Measurements from ENCODE around the gene TRMT44. TPM values are rescaled to one million over a fixed set of nuclear protein-coding genes. Genes with fewer than 3 reads are reported as not detected.

TRMT44 gene
- polyA plus RNA-seq, 4 donors, result 14.2 to 16.4 (median 15.5) TPM

DNA sequence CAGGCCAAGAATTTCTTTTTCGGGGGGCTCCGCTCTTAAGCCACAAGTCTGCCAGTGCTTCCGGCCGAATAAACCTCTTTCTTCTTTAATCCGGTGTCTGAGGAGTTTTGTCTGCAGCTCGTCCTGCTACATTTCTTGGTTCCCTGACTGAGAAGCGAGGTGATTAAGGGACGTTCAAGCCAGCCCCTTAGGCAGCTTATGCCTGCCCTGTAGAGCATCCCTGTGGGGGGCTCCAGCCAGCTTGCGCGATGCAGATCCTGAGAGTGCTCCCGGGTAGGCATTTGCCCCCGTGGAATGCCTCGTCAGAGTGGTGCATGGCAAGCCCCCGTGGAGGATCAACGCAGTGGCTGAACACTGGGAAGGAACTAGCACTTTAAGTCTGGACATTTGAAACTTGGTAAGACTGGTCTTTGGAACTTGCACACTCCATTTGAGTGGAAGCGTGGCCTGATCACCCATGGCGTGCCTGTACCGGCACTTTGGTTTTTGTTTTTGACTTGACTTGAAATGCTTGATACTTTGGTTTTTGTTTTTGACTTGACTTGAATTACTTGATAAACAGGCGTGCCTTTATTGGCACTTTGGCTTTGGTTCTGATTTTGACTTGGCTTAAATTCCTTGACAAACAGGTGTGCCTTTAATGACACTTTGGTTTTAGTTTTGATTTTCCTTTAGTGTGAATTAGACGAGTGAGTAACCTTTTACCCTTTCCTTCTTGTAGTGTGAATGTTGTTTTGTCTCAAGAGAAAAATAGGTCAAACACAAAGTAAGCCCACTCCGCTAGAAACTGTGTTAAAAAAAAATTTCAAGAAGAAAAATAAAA, 6.1 kb upstream of the TRMT44 start:
- DNase-seq (ENCODE audit: low read depth in 4 of 4, low spot score in 3 of 4), result no peak

DNA sequence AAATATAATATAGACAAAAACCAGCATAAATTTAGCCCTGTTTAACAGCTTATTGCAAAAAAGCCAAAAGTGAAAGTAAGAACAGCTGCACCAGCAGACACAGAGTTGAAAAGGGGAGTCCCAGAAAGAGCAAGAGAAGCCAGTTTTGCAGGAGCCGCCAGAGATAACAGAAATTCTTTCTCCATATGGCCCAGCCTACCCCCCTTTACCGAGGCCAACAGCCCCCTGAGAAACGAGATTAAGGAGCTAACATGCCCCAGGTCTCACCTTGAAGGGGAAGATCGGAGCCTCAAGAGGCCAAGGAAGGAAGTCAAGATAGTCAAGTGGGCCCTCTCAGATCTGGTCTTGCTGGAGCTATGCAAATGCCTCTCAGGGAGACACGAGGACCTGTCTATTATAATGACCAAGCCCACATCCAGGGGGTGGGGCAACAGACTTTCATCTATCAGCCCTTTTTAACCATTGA, 4.9 kb upstream of the TRMT44 start:
- DNase-seq (ENCODE audit: low read depth in 4 of 4, low spot score in 3 of 4), result no peak

DNA sequence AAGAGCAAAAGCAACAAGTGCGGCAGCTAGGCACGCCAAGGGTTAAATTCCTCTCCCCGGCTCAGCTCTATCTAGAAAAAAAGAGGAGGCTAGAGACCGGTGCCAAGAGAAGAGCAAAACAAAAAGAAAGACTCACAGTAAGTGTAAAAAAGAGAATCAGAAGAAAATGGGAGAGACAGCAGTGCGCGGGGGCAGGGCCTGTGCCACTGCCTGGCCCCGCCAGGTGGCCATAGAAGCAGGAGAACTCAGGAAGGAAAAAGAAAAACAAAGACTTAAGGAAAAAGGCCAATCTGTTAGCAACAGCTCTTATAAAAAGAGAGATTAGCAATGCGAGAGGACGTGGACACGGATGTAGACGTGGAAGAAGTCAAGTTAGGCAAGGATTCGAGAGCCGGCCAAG, 3.3 kb upstream of the TRMT44 start:
- no peak for DNase-seq (ENCODE audit: low read depth in 4 of 4, low spot score in 3 of 4)

DNA sequence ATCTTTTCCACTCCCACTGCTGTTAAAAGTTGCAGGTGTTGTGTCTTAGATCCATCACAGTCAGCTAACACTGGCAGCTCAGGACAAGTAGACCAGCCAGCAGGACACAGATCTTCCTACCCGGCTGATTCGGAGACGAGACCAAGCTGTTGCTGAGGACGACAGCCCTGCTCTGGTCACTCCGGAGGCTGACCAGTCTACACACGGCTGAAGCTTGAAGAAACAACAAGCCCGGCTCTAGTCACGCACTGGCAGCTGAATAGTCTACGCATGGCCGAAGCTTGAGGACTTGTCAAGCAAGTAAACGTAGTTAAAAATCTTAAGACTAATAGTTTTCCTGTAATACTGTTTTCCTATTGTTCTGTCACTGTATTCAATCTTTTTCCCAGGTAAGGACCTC, 1.8 kb upstream of the TRMT44 start:
- DNase-seq (ENCODE audit: low read depth in 4 of 4, low spot score in 3 of 4), result no peak

DNA sequence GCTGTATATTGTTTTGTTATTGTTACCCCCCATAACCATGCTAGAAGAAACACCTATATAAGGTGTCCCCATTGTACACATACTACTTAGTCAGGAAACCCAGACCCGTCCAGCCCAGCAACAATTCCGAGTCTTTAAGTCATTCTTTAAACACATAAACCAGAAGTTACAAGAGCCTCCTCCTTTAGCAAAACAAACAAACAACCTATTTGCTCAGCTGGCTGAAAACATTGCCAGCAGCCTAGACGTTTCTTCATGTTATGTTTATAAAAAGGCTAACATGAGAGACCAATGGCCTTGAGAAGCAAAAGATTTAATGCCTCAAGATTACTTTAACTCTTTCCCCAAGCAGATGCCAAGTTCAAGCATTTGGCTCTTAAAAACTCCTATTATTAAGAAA, 1.4 kb upstream of the TRMT44 start:
- no peak for DNase-seq (ENCODE audit: low read depth in 4 of 4, low spot score in 3 of 4)

DNA sequence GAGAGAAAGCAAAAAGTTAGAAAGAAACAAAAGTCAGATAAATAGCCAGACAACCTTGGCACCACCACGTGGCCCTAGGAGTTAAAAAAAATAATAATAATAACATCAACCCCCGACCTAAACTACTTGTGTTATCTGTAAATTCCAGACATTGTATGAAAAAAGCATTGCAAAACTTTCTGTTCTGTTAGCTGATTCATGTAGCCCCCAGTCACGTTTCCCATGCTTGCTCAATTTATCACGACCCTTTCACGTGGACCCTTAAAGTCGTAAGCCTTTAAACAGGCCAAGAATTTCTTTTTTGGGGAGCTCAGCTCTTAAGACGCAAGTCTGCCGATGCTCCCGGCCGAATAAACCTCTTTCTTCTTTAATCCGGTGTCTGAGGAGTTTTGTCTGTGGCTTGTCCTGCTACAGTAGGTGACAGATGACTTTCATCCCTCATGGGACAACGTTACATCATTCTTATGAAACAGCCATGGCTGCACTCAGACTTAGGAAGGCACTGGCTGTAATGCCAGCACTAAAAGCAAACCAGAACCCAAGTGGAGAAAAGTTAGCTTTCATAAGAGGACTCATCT, 574 bp upstream of the TRMT44 start:
- DNase-seq (ENCODE audit: low read depth in 4 of 4, low spot score in 3 of 4), result no peak

DNA sequence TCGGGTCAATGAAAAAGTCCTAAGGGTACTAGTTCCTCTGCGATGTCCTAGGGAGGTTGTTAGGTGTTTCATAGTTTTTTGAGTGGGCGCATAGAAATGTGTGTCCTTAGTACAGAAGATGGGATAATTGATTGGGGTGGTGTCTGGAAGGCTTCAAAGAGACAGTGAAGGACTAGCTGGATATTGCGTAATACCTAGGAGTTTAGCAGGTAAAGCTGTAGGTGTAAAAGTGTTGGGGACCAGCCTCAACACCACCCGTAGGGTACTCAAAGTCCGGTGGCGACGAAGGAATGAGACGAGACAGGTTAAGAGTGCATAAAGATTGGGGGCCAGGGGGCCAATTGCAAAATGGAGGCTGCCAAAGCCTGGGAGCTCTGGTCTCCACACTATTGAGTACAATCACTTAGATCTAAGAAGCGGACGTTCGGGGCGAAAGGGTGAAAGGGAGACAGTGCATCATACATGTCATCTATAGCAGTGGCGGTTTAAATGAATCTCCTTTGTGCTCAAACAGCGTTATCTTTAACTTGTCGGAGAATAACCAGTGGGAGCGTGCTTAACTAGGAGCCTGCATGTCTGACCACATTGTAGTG, 1.0 kb downstream of the TRMT44 start:
- DNase-seq (ENCODE audit: low read depth in 4 of 4, low spot score in 3 of 4), result no peak

DNA sequence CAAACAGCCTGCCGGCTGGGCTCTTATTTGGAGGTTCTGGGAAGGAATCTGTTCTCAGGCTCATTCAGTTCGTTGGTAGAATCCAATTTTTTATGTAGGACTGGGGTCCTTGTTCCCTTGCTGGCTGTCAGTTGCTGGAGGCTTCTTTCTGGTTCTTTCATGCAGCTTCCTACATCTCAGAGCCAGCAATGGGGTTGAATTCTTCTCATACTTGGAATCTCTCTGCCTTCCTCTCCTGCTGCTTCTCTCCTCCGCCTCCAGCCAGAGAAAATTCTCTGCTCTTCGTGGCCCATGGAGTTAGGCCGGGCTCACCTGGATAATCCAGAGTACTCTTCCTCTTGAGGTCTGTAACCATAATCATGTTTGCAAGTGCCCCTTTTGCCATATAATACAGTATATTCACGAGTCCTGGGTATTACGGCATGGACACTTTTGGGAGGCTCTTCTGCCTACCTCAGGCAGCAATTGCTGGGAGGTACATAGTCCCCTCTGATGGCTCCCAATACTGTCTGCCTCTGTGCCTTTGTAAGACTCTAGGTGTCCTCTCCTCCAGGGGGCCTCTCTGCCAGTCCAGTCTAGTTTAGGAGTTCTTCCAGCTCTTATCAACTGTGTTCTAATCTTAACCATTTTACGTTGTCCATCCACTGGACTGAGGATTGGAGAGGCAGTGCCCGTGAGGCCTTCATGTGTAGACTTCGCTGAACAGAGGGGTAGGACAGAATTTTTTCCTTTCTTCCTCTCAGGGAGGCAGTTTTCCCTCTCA, 2.2 kb downstream of the TRMT44 start:
- no peak for DNase-seq (ENCODE audit: low read depth in 4 of 4, low spot score in 3 of 4)

DNA sequence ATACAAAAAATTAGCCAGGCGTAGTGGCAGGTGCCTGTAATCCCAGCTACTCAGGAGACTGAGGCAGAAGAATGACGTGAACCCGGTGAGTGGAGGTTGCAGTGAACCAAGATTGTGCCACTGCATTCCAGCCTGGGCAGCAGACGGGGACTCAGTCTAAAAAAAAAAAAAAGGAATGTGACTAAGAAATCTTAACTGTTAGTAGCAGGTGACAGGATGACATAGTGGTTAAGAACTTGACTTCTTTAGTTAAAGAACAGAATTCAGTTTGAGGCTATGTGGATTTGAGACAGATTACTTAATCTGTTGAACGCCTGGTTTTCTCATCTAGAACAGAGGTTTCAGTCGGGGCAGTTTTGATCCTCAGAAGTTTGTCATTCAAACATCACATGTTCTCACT, 3.2 kb downstream of the TRMT44 start:
- DNase-seq (ENCODE audit: low read depth in 4 of 4, low spot score in 3 of 4), result no peak

DNA sequence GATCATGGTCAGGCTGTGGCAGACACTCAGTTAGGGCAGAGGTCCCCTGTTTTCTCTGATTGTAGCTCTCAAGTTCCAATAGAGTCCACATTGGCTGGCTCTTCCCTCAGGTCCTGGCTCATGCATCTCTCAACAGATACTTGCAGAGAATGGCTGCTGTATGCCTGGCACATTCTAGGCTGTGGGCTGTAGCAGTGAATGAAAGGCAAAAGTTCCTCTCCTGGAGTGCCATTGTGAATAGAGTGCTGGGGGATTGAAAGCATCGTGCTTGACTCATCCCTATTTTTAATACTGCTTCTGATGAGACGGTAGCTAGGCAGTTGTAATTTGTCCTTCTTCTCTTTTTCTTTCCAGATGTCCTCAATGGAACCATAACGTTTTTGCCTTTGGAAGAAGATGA, 5.5 kb downstream of the TRMT44 start:
- DNase-seq (ENCODE audit: low read depth in 4 of 4, low spot score in 3 of 4), result no peak

DNA sequence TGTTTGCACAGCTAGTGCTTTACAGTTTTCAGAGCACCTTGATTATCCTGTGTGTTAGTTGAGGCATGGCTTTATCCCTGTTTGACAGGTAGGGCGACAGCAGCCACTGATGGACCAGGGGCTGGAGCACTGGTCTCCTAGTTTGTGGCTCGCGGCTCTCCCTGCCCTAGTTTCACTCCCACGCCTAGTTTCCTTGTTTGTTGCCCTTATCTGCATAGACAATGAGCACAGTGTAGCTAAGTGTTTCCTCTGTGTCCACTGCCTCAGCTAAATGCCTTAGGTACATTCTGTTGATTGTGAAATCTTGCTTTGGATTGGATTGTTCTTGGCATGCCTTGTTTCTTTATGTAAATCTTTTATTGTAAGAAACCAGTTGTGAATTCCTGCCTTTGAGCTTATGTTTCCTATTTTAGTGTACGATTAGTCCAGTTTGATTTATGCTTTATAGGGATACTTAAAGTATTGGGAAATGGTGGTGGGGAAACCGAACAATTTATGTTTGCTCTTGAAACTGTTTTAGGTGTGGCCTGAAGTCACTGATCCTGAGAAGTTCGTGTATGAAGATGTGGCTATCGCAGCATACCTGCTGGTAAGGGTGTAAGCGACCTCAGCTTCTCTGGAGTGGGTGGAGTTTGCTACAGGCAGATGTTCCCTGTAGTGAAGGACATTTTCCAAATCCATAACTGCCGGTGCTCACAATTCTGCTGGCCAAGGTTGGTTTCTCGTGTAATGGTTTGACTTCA, 11.0 kb downstream of the TRMT44 start:
- no peak for DNase-seq (ENCODE audit: low read depth in 4 of 4, low spot score in 3 of 4)

DNA sequence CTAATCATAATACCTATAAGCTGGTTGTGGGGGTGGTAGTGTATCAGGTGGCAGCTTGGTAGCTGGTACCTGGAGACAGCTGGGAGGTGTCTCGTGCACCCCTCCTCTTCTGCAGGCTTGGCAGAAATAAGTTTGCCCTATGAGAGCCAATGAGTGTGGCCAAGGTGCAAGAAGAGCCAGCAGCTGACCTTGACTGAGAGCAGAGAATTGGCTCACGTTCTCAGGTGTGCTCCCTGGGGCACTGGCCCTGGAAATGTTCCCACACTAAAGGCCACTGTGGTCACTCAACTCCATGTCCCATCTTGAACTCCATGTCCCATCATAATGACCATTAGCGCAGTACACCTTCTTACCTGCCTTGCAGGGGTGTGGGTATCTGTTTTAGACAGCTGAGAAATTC, 13.4 kb downstream of the TRMT44 start:
- DNase-seq (ENCODE audit: low read depth in 4 of 4, low spot score in 3 of 4), result no peak

DNA sequence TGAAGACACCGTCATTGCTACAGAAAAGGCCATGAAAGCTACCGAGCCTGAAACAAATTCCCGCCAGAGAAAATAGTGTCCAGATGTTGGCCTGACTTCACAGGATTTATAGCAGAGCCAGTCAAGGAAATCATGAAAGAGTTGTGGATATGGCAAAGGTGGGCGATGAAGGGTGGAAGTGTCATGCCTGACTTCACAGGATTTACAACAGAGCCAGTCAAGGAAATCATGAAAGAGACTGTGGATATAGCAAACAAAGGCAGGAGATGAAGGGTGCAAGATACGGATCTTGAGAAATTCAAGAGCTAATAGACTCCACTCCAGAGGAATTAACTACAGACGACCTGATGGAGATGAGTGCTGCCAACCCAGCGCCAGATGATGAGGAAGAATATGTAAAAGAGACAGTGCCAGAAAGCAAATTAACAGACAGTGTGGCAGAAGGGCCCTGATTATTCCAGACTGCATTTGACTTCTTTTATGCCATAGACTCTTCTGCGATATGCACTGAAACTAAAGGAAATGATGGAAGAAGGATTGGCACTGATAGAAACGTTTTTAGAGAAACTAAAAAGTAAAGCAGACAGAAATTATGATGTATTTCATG, 17.2 kb downstream of the TRMT44 start:
- DNase-seq (ENCODE audit: low read depth in 4 of 4, low spot score in 3 of 4), result no peak

DNA sequence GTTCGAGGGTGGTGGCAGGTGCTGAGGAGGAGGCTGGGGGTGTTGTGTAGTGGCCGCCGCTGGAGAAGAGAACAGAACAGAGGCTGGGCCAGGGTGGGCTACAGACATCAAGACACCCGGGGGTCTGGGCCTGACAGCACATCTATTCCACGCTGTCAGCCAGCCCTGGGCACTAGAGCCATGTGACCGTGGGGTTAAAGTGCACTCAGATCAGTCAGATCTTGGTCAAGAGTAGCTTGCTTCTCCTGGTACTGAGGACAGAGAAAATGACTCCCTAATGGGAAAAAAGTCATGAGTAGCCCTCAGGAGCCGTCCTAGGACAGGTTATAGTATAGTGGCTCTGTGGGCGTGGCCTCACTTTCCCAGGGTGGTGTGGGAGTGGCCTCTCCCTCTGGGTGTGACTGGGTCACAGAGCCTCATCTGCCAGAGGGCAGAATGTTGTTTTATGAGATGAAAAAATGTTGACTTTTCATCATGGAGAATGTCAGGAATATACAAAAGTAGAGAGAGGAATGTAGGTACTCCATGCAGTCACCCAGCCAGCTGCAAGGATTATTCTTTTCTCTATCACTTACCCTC, 19.4 kb downstream of the TRMT44 start:
- no peak for DNase-seq (ENCODE audit: low read depth in 4 of 4, low spot score in 3 of 4)

DNA sequence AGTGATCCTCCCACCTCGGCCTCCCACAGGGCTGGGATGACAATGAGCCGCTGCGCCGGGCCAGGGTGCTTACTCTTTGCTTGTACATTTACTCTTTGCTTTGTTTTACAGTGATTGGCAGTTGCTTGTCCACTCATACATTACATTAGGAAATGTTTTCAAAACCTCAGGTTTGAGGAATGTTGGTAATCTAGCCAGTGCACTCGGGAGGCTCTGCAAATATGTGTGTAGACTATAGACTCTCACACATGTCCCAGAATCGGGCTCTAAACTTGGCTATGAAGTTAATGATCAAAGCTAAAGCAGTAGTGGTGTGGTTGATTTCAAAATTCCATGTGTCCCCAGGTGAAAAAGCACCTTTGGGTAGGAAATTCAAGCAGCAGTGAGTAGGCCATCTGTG, 20.5 kb downstream of the TRMT44 start:
- DNase-seq (ENCODE audit: low read depth in 4 of 4, low spot score in 3 of 4), result no peak

DNA sequence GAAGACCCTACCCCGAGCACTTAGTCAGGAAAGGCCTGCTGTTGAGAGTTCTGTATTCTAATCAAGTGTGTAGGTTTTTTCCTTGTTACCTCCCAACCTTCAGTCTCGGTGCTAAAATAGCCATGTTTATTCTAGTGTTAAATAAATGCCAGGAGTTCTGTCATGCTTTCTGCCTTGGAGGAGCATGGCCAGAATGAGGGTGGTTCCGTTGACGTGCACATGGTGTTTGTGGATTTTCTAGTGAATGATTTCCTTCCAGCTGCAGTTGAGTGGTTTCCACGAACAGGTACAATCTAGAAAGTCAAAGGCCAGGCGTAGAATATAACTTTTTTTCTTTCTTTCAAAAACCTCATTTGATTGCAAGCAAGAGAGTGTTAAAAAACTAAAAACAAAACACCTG, 21.0 kb downstream of the TRMT44 start:
- DNase-seq (ENCODE audit: low read depth in 4 of 4, low spot score in 3 of 4), result no peak

DNA sequence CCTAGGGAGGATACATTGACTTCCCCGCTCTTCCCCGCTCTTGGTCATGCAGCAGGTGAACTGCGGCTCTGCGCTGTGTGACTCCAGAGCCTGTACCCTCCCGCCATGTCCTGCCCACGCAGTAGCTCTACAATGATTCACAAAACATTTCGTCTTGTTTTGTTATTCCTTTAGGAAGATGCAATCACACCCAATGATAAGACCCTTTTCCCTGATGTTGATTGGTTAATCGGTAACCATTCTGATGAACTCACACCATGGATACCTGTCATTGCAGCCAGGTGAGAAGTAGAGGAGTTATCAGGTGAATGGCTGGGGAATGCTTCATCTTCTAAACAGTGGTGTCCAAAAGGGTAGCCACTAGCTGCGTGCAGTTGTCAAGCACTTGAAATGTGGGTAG, 23.2 kb downstream of the TRMT44 start:
- DNase-seq (ENCODE audit: low read depth in 4 of 4, low spot score in 3 of 4), result no peak

DNA sequence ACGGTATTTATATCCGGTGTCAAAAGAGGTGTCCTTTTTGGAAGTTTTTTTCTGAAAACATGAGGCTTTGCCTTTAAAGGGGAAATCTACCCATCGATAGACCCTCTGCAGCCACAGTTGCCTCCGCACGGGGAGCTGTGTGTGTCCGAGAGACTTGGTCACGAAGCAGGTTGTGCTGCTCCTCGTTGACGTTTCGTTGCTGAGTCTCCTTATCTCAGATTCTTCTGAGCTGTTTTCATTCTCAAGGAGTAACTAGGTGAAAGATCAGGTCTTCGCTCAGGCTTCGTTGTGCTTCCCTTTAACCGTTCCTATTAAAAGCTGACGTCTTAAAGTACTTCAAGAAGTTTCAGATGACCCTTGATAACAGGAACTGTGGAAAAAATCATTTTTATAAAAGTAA, 23.8 kb downstream of the TRMT44 start:
- DNase-seq (ENCODE audit: low read depth in 4 of 4, low spot score in 3 of 4), result no peak

DNA sequence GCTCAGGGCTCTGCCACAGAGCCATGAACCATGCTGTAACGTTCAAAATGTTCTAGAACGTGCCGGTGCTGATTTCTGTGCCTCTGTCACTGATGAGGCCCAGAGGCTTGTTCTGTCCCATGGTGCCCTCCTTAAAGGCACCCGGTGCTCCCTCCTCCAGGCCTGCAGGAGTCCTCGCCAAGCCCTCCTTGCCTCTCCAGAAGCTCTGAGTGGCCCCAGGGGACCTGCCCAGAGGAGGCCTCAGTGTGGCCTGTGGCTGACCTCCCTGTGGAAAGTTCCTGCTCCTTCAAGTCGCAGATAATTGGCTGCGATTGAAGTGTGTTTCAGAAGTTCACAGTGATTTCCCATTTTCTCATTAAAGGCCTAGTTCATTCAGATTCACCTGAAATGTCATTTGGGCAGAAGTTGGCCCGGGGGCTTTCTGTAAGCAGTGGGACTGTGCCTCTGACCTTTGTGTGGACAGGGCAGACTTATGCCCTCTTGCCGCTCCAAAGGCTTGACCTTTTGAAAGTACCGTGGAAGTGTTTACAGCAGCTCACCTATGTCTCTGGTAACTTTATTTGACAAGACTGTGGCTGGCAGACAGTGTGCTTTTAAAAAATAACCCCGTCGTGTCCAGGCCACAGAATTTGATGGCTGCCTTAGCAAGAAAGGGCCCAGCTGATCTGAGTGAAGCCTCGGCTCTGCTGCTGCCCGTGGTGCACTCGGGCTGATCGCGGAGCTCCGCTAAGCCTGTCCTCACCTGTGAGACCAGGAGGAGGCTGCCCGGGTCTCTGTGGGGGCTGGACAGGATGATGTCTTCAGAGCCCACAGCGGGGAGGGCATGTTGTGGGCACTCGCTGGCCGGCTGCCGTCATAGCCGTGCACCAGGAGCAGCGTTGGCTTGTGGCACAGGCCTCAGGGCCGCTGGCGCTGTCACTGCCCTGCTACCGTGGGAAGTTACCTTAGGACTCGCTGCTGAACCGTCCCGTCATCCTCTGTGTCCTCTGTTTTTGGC, 25.3 kb downstream of the TRMT44 start:
- no peak for DNase-seq (ENCODE audit: low read depth in 4 of 4, low spot score in 3 of 4)
